T-helper 9 cell (primary cell): ENCODE results near the gene DLGAP4.
A peak's percentile ranks its signal among the peaks of the same experiment; 100 is the strongest.
"Not testable (repeated sequence)": the region's sequence is repeated elsewhere in the genome, so short reads cannot be mapped to it uniquely, and the experiment has no call there.

ENCODE experiments used
- DNase-seq: peaks from one replicate; pipeline ENCODE4 v3.0.0-alpha.2; 2020

DLGAP4 gene

DNA sequence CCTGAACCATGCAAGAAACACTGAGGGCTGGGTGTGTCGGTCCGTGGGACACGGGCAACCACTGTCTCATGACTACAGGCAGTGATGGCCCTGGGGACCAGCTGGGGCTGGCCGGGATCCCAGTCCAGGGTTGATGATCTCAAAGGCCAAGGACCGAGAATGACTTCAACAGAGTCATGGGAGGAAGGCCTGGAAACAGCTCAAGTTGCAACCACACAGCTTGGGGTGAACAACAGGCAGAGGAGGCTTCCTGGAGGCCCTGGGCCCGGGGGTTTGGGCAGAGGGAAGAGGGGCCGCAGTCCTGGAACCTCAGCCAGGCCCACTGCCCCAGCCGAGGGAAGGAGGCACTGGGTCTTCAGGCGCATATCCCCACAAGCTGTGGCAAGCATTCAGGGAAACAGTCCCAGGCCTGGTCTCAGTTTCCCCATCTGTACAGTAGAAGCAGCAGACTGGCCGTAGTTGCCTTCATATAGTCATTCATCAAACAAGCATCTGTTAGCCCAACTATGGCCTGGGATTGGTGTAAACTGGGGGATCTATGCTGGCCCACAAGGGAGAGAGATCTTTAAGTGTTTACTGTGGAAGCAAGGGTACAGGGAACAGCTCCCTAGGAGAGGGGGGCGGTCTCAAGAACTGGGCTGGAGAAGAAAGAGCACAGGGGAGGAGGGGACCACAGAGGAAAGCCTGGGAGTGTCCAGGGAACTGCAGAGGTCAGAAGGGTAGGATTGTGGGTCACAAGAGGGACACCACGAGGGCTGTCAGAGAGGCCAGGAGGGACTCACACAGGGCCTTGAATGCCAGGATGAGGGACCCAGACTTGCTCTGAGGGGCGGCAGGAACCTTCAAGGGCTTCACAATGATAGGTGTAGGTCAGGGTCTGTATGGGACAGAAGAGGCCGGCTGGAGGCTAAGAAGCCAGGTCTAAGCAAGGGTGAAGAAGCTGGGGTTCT is 237.3 kb downstream of the DLGAP4 start:
- DNase-seq: no peak

DNA sequence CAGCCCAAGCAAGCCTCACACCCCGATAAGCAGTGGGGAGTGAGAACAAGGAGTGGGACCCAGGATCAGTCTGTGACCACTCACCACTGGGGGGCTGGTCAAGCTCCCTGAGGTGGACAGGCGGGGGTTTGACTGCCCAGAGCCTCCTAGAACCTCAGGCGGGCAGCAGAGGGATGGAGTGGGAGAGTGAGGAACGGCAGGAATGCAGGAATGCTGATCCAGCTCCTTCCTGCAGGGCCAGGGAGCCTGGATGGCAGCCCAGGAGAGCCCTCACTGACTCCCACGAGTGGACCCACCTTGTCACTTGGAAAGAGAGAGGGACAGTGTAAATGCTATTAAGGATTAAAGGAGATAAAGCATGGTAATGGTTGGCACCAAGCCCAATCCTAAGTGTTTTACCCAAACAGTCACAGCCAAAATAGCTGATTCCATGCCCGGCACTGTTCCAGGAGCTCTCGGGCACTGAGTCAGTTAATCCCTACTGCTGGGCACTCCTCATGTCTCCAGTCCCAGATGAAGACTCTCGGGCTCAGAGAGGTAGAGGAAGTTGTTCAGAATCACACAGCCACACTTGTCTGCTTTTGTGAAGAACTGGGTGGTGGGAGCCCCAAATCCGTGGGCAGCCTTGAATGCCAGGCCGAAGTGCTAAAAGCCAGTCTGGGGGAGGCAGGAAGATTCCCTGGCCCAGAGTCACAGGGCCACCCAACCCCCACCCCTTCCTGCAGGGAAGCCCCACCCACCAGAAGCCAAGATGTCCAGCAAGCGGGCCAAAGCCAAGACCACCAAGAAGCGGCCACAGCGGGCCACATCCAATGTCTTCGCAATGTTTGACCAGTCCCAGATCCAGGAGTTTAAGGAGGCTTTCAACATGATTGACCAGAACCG is 238.2 kb downstream of the DLGAP4 start:
- no peak for DNase-seq

DNA sequence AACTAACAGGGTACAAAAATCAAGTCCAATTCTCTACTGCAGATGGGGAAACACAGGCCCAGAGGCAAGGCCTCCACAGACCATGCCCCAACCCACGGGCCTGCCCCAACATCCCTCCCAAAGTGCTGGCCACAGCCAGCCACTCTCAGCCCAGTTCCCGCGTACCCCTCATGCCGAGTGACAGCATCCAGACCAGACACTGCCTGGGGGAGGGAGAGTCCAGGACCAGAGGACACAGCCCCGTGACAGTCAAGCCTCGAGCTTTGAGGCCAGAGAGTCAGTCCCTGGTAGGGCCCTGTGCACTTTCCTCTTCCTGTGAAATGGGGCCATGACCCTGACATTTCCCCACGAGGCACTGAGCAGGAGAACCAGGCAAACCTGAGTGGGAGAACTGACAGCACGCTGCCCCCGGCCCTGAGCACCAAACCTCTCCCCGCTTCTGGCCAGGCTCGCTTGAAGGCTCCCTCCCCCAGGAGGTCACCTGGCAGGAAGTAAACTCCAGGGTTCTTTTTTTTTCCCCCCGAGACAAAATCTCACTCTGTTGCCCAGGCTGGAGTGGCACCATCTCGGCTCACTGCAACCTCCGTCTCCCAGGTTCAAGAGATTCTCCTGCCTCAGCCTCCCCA is 240.1 kb downstream of the DLGAP4 start:
- no peak for DNase-seq

DNA sequence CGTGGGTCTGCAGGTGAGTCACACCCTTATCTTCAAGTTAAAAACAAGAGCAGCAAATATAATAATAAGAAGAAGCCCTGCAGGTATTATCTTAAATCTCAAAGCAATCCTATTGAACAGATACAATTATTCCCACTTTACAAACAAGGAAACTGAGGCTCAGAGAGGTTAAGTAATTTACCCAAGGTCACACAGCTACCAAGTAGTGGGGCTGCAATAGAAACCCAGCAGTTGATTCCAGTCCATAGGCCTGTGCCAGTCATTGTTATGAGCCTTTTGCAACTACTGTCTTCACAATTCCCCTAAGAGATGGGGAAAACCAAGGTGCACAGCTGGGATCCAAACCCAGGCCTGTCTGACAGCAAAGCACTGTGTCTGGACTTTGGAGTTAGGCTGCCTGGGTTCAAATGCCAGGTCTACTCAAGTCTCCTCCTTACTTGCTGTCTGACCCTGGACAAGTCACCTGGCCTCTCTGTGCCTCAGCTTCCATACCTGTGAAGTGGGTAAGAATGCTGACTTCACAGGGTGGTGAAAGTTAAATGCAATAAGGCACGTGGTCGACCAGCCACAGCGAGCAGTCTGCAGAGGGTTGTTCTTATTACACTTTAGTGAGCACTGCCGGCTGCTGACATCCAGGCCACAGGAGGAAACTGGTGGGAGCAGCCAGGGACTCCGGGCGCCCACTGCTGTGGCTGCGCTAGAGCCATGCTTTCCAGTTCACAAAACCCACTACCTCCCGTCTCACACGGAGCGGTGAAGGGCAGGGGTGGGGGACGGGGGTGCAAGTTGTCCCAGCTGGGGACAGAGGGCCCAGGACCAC is 241.3 kb downstream of the DLGAP4 start:
- DNase-seq: no peak

DNA sequence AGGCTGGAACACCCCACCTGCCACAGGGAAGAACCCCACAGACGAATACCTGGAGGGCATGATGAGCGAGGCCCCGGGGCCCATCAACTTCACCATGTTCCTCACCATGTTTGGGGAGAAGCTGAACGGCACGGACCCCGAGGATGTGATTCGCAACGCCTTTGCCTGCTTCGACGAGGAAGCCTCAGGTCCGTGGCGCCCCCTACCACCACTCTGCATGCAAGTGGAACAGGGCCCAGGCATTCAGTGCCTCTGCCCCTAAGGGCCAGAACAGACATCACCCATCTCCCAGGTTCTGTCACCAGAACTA is 241.8 kb downstream of the DLGAP4 start:
- no peak for DNase-seq

- no peak for DNase-seq
These were observed 242.8 kb downstream of the DLGAP4 start for GRCh38 chr20:36548704-36549627.

- DNase-seq: no peak
These were observed 243.4 kb downstream of the DLGAP4 start for GRCh38 chr20:36549628-36549941.

- DNase-seq: no peak
These were observed 244.0 kb downstream of the DLGAP4 start for GRCh38 chr20:36549942-36550789.

DNA sequence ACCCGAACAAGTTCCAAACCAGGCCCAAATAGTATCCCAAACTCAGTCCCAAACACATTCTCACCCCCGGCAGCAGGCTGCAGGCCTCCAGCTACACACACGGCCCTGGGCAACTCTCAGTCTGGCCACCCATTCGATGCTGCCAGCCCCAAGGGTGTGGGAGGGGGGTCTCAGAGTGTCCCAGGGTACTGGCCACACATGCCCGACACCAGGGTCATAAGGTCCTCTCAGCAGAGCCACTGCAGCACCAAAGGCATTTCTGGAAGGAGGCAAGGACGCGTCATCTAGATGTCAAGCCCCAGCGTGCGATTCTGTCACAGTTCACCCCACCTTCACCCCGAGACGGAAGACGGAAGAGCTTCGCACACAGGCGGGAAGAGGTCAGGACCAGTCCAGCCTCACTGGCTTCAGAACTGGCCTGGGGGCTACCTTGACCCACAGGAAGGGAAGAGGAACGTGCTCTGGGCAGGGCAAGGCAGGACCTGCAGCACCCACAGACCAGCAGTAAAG is 244.7 kb downstream of the DLGAP4 start:
- DNase-seq: no peak

DNA sequence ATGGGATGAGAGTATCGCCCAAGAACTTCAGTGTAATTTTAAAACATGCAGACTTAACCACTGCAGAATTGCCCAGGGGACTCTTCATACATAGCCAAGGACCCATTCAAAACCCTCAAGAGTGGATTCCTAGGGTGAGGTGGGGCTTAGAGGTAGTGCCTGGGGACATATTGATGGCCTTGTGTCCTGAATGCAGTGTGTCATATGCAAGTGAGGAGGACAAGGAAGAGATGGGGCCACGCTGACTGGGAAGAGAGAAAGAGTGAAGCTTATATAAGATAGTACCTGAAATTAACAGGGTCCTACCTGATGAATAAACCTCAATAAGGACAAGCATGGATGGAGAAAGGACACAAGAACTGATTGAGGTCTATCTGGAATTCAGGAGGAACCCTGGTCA is 249.1 kb downstream of the DLGAP4 start:
- DNase-seq: no peak

DNA sequence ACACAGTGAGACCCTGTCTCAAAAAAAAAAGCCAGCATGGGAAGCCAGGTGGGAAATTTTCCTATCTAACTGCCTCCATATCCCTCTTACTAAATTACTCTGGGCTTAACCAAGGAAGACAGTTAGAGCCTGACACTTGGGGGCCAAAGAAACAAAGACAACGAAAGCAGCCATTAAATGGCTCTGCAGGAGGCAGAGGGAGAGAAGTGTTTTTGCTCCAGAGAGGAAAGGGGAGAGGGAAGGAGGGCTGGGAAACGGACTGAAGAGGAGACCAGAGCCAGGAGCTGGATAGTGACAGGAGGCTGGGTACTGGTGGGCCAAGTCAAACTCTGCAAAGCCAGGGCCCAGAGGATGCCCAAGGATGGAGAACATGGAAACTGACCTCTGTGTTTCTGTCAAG is 256.6 kb downstream of the DLGAP4 start:
- DNase-seq: no peak

DNA sequence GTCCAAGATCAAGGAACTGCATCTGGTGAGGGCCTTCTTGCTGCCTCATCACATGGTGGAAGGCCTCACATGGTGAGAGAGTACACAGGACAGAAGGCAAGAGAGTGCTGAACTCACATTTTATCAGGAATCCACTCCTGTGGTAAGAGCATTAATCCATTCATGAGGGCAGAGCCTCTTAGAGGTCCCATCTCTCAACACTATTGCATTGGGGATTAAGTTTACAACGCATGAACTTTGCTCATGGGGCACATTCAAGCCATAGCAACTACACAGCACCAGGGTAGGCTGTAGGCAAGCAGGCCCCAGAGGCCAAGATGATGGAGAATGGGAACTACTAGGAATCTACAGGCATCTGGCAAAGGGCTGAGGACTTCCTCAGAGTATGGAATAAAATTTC is 257.2 kb downstream of the DLGAP4 start:
- DNase-seq: no peak

DNA sequence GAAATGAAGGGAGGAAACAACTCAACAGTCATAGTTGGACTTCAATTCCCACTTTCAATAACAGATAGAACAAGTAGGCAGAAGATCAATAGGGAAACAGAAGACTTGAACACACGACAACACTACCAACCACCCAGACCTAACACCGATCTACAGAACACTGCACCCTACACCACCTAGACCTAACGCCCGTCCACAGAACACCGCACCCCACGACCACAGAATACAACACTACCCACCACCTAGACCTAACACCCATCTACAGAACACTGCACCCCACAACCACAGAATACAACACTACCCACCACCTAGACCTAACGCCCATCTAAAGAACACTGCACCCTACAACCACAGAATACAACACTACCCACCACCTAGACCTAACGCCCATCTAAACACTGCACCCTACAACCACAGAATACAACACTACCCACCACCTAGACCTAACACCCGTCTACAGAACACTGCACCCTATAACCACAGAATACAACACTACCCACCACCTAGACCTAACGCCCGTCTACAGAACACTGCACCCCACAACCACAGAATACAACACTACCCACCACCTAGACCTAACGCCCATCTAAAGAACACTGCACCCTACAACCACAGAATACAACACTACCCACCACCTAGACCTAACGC is 258.1 kb downstream of the DLGAP4 start:
- not testable (repeated sequence) for DNase-seq

DNA sequence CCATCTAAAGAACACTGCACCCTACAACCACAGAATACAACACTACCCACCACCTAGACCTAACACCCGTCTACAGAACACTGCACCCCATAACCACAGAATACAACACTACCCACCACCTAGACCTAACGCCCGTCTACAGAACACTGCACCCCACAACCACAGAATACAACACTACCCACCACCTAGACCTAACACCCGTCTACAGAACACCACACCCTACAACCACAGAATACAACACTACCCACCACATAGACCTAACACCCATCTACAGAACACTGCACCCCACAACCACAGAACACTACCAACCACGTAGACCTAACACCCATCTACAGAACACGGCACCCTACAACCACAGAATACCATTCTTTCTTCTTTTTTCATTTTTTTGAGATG is 258.6 kb downstream of the DLGAP4 start:
- not testable (repeated sequence) for DNase-seq

DNA sequence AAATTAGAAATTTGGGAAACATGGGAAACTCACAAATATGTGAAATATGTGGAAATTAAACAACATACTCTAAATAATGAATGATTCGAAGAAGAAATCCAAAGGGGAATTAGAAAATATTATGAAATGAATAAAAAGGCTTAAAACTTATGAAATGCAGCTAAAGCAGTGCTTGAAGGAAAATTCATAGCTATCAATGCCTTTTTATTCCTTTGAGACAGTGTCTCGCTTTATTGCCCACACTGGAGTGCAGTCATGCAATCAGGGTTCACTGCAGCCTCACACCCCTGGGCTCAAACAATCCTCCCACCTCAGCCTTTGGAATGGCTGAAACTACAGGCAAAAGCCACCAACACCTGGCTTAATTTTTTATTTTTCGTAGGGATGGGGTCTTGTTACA is 259.4 kb downstream of the DLGAP4 start:
- DNase-seq: no peak

- DNase-seq: no peak
These were observed 263.8 kb downstream of the DLGAP4 start for GRCh38 chr20:36569847-36570429.

DNA sequence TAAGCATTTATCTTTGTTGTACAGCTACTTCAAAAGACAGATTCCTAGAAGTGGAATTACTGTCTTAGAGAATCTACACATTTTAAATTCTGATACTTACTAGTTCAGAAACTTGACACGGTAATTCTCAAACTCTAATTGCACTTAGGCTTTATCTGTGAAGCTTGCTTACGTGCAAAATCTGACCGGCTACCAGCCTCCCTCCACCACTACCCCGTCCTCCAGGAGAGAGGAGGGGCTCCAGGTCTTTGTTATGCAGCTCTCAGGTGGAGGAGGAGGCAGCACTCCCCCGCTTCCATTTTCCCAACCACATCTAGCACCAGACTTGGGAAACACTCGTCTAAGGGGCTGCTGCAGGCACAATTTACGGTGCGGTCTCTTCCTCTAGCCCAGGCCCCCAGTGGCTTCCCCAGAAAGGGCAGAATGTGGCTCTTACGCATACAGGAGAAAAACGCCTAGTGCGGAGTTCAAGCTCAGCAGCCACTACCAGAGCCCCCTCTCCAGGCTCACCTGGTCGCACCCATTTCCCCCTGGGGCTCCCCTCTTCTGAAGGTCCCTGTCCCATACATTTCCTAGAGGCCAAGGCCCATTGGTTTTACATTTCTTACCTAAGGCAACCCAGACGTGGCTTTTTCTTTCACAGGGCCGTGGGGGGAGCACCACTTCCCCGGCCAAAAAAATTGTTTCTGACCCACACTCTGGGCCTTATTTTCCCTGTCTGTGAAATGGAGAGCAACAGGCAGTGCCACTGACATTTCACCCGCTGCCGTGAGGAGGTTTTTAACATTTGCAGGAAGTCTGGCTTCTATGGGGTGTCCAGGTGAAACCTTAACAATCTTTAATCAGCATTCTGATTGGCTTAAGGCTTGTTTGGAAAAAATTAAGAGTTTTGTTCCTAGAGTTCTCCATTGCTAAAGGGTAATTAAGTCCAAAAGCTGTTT is 265.7 kb downstream of the DLGAP4 start:
- no peak for DNase-seq

DNA sequence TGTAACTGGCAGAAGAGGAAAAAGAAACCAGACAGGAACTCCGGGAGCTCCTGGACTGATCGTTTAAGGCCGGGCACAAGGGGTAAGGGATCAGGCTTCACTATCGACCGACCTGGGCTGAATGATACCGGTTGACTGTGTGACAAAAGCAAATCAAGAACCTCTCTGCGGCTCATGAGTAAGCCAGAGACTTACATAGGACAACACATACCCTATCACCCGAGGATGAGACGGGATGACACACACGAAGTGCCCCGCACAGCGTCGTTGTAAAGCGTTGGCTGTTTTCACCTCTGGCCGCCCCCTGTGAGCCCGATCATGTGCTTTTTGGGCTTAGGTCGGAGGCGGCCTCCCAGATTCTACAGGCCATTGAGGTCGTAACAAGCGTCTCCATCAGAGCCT is 266.6 kb downstream of the DLGAP4 start:
- peak; percentile 52 for DNase-seq
